Activated naive CD8-positive, alpha-beta T cell treated with anti-CD3 and anti-CD28 coated beads, Interleukin-2, amount 50 U/mL, for 16 hours (primary cell): ENCODE measurements around the gene RPL34.
A peak's percentile ranks its signal among the peaks of the same experiment; 100 is the strongest.

Source experiments
- DNase-seq: peaks from one replicate; pipeline ENCODE4 v3.0.0-alpha.2; 2020; ENCODE audit warnings: low read depth, low spot score

The RPL34 gene

GRCh38 chr4:108624263-108625056 lies 4.1 kb downstream of the RPL34 start:
- no peak for DNase-seq

GRCh38 chr4:108626056-108626455 lies 5.7 kb downstream of the RPL34 start:
- no peak for DNase-seq

GRCh38 chr4:108628411-108628810 lies 8.0 kb downstream of the RPL34 start:
- no peak for DNase-seq

GRCh38 chr4:108635070-108635655 lies 14.8 kb downstream of the RPL34 start:
- DNase-seq: no peak

GRCh38 chr4:108636246-108636645 lies 15.9 kb downstream of the RPL34 start:
- DNase-seq: no peak

GRCh38 chr4:108637856-108638255 lies 17.5 kb downstream of the RPL34 start:
- no peak for DNase-seq

- no peak for DNase-seq
Observed at GRCh38 chr4:108644237-108644636, 23.9 kb downstream of the RPL34 start.

GRCh38 chr4:108646706-108647105 lies 26.3 kb downstream of the RPL34 start:
- no peak for DNase-seq

- no peak for DNase-seq
Observed at GRCh38 chr4:108649863-108650211, 29.5 kb downstream of the RPL34 start.

GRCh38 chr4:108650212-108651013 lies 30.0 kb downstream of the RPL34 start, which contains the start of gene OSTC:
OSTC (plus strand) TSS chr4:108650599; CDS start chr4:108650656, 57 bp downstream.
- DNase-seq: peak; percentile 84

GRCh38 chr4:108651014-108651791 lies 30.8 kb downstream of the RPL34 start:
- DNase-seq: no peak

GRCh38 chr4:108662629-108663028 lies 42.3 kb downstream of the RPL34 start:
- no peak for DNase-seq

GRCh38 chr4:108674356-108674977 lies 54.1 kb downstream of the RPL34 start:
- no peak for DNase-seq
